HEK293 (cell line): ENCODE results near the gene GOLGA3.

Experiments used
- CTCF ChIP-seq: fragments of 450-650 bp; formaldehyde crosslinking; IDR thresholded peaks from 2 replicates; pipeline ENCODE4 v1.5.1; 2016; ENCODE audit warnings: missing biosample characterization, missing genetic modification characterization
- ELK4 ChIP-seq: IDR thresholded peaks from 2 replicates; pipeline ENCODE4 v1.6.1; 2011; ENCODE audit warnings: mild to moderate bottlenecking, low read depth, low read length, borderline replicate concordance
- HOXC10 ChIP-seq: sonication (generic); formaldehyde crosslinking; IDR thresholded peaks from 2 replicates; pipeline ENCODE4 v1.8.1; 2023; ENCODE audit warnings: mild to moderate bottlenecking, missing genetic modification reagents
- PRDM10 ChIP-seq: fragments of 450-650 bp; formaldehyde crosslinking; IDR thresholded peaks from 2 replicates; pipeline ENCODE4 v1.5.1; 2016; ENCODE audit warnings: missing biosample characterization, missing genetic modification characterization
- TF ChIP-seq, protein P1 (sequence below): fragments of 450-650 bp; formaldehyde crosslinking; IDR thresholded peaks from 2 replicates; pipeline ENCODE4 v1.5.0; 2017; ENCODE audit warnings: missing biosample characterization, missing genetic modification characterization, borderline replicate concordance

- TF ChIP-seq ELK4 (no peak), PRDM10 (tag by site-specific recombination) (no peak), HOXC10 (CRISPR knock-in tag) (no peak), CTCF (no peak)
- TF ChIP-seq, protein P1, sequence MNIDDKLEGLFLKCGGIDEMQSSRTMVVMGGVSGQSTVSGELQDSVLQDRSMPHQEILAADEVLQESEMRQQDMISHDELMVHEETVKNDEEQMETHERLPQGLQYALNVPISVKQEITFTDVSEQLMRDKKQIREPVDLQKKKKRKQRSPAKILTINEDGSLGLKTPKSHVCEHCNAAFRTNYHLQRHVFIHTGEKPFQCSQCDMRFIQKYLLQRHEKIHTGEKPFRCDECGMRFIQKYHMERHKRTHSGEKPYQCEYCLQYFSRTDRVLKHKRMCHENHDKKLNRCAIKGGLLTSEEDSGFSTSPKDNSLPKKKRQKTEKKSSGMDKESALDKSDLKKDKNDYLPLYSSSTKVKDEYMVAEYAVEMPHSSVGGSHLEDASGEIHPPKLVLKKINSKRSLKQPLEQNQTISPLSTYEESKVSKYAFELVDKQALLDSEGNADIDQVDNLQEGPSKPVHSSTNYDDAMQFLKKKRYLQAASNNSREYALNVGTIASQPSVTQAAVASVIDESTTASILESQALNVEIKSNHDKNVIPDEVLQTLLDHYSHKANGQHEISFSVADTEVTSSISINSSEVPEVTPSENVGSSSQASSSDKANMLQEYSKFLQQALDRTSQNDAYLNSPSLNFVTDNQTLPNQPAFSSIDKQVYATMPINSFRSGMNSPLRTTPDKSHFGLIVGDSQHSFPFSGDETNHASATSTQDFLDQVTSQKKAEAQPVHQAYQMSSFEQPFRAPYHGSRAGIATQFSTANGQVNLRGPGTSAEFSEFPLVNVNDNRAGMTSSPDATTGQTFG (tag by site-specific recombination), result no peak
Measured at GRCh38 chr12:132771126-132771838, 57.4 kb downstream of the GOLGA3 start.
